ENCODE results near the gene MARVELD2.
"Not testable (repeated sequence)": the region's sequence is repeated elsewhere in the genome, so short reads cannot be mapped to it uniquely, and the experiment has no call there.

MARVELD2 gene

DNA sequence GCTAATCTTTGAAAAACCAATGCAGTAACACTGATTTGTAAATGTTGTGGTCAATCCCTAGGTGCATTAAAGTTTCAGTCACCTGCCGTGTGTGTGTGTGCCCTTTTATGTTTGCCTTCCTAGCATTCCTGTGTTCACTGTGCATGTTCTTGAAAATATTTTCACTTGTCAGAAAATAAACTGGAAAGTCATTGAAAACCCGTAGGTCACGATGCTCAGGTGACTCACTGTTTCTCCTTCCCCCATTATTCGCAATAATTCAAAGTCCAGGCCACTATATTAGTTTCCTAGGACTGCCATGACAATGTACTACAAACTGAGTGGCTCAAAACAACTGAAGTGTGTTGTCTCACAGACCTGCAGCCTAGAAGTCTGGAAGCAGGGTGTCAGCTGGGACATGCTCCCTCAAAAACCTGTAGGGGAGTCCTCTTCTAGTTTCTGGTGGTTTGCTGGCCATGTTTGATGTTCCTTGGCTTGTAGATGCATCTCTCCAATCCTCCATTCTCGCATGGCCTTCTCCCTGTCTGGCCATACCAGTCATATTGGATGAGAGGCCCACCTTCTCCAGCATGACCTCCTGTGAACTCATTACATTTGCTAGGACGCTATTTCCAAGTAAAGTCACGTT is 29.3 kb downstream of the MARVELD2 start:
- DNase-seq (ENCODE audit: extremely low read depth in 1 of 2, low read depth in 1 of 2) = no peak

DNA sequence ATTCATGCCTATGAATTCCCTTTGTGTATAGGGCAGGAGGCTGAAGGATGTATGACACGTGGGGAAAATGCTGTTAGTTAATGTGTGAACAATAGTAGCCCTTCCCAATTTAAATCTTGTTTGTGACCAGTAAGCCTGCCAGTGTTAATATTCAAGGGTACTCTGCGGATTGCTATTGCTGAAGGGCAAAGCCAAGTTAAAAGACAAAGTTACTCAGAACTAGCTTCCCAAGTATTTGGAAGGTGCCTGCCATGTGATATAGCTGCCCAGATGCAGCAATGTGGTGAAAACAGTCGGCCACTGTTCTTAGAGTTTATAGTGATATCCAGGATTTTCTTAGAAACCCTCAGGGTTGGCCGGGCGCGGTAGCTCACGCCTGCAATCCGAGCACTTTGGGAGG is 34.6 kb downstream of the MARVELD2 start:
- DNase-seq (ENCODE audit: extremely low read depth in 1 of 2, low read depth in 1 of 2) = no peak

DNA sequence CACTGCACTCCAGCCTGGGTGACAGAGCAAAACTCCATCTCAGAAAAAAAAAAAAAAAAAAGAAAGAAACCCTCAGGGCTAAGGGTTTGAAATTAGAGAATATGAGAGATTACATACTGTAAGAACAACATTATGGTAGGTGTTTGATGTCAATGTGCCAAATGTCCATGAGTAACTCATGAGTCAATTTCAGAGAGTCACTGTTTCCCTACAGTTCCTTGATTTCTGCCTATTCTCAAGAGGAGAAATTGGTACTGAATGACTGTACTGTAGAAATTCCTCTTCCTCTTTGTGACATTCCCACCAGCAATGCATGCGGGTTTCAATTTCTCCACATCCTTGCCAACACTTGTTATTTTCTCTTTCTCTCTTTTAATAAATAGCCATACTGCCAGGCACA is 35.2 kb downstream of the MARVELD2 start:
- DNase-seq (ENCODE audit: extremely low read depth in 1 of 2, low read depth in 1 of 2) = no peak

DNA sequence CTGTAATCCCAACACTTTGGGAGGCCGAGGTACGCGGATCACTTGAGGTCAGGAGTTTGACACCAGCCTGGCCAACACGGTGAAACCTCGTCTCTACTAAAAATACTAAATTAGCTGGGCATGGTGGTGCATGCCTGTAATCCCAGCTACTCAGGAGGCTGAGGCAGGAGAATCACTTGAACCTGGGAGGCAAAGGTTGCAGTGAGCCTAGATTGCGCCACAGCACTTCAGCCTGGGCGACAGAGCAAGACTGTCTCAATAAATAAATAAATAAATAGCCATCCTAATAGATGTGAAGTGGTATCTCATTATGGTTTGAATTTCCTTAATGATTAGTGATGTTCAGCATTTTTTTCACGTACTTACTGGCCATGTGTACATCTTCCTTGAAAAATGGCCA is 35.6 kb downstream of the MARVELD2 start:
- DNase-seq (ENCODE audit: extremely low read depth in 1 of 2, low read depth in 1 of 2) = not testable (repeated sequence)

DNA sequence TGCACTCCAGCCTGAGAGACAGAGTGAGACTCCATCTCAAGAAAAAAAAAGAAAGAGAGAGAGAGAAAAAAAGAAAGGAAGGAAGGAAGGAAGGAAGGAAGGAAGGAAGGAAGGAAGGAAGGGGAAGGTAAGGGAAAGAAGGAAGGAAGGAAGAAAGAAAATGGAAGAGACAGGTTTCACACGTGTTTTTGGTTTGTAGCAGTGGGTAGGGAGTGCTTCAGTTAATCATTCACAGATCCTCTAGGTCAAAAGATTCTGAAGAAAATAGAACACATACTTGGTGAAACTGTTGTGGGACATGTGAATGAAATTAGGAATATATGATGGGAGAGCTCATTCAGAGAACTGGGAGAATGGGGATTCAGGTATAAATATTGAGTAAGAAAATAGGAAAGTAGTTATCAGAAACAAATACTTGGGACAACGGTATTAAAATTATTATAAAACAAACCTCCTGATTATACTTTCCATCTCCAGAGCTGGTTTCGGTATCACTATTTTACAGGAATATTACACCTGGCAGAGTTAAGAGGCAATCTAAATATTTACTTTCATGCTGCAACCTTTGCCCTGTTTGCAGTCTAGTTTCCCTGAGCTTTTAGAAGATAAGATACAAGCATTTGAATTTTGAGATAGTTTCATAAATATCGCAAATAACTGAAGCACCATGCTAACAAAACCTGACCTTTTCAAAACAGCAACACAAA is 37.2 kb downstream of the MARVELD2 start:
- no peak for DNase-seq (ENCODE audit: extremely low read depth in 1 of 2, low read depth in 1 of 2)

DNA sequence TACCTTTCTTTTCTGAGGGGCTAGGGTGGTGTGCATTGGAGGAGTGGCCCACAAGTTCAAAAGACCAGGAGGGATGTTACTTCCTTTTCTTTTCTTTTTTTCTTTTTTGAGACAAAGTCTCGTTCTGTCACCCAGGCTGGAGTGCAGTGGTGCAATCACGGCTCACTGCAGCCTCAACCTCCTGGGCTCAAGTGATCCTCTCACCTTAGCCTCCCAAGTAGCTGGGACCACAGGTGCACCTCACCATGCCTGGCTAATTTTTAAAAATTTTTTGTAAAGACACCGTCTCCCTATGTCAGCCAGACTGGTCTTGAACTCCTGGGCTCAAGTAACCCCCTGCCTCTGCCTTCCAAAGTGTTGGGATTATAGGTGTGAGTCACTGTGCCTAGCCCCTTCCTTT is 38.6 kb downstream of the MARVELD2 start:
- not testable (repeated sequence) for DNase-seq (ENCODE audit: extremely low read depth in 1 of 2, low read depth in 1 of 2)

DNA sequence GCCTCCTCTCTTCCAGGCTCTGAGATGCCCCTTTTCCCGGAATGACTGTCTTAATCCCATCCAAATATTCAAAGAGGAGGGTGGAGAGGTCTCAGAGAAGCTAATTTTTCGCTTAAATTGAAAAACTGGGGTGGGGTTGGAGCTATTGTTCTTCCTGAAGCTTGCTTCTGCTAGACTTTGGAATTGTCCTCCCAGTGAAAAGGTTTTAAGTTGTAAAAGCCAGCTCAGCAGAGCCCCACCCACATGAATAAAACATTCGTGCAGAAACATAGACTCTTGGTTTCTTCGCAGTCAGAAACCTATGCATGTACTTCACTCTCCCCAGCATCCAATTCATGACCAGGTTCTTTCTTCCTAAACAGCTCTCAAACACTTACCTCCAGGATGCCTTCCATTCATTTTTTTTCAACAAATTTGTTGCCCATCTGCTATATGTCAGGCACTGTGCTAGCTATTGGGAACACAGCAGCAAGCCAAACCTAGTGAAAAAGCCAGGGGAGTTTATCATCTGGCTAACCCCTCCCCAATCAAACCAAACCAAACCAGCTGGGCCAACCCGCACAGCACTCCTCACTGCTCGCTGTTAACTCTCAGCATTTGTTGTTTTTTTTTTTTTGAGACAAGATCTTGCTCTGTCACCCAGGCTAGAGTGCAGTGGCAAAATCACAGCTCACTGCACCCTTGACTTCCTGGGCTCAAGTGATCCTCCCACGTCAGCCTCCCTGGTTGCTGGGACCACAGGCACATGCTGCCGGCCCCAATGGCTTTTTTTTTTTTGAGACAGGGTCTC is 39.7 kb downstream of the MARVELD2 start:
- no peak for DNase-seq (ENCODE audit: extremely low read depth in 1 of 2, low read depth in 1 of 2)

DNA sequence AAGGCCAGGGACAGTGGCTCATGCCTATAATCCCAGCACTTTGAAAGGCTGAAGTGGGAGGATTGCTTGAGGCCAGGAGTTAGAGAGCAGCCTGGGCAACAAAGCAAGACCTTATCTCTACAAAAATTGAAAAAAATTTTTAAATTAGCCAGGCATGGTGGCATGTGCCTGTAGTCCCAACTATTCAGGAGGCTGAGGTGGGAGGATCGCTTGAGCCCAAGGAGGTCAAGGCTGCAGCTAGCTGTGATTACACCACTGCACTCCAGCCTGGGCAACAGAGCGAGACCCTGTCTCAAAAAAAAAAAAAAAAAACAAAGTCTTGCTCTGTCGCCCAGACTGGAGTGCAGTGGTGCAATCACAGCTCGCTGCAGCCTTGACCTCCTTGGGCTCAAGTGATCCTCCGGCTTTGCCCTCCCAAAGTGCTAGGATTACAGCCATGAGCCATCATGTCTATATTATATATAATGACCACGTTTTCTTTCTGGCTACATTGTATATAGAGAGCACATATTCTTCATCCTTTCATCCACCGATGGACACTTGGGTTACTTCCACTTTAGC is 40.6 kb downstream of the MARVELD2 start:
- DNase-seq (ENCODE audit: extremely low read depth in 1 of 2, low read depth in 1 of 2) = not testable (repeated sequence)

DNA sequence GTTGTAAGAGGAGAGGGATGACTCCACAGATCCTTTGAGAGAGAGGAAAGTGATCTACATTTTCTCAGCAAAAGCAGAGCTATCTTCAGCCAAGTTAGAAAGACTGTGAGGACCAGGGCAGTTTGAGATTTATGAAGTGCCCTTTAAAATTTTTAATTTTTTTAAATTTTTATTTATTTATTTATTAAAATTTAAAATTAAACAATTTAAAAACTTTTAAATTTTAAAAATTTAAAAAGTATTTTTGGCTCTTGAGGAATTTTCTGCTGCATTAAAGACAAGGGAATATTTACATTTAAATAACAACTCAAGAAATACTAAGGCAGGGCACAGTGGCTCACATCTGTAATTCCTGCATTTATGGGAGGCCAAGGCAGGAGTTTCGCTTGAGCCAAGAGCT is 47.3 kb downstream of the MARVELD2 start:
- DNase-seq (ENCODE audit: extremely low read depth in 1 of 2, low read depth in 1 of 2) = no peak

DNA sequence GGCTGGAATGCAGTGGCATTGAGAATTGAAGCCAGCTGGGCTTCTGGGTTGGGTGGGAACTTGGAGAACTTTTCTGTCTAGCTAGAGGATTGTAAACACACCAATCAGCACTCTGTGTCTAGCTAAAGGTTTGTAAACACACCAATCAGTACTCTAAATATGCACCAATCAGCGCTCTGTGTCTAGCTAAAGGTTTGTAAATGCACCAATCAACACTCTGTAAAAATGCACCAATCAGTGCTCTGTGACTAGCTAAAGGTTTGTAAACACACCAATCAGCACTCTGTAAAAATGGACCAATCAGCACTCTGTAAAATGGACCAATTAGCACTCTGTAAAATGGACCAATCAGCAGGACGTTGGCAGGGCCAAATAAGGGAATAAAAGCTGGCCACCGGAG is 51.5 kb downstream of the MARVELD2 start:
- not testable (repeated sequence) for DNase-seq (ENCODE audit: extremely low read depth in 1 of 2, low read depth in 1 of 2)

DNA sequence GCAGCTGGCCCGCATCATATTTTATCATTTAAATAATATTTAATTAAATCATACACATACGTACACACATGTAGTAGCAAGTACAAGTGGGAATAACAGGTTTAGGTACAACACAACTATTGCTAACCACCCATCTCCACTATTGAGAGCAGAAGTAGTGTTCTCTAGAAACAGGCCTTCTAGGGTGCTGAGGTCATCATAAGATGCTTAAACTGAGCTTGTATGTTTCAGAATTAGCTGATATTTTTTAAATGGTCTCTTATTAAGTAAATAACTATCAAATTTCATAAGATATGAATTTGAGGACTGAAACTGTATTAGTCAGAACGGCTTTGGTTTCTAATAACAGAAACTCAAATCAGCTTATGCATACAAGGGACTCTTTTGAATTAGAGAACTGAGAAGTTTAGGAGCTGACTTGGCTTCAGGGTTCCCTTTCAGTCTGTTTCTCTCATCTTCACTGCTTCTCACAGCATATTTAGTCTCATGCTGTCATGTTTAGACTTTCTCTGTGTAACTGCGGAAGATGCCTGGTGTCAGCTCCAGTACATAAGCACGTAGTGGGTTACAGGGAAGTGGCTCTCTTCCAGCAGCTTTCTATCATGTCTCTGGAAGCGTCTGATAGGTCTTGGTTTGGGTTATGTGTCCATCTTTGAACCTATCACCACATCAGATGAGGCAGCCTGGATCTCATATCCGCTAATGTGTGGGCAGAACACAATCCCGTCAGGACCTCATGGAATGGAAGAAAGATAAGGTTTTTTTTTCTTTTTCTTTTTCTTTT is 52.7 kb downstream of the MARVELD2 start:
- DNase-seq (ENCODE audit: extremely low read depth in 1 of 2, low read depth in 1 of 2) = no peak

DNA sequence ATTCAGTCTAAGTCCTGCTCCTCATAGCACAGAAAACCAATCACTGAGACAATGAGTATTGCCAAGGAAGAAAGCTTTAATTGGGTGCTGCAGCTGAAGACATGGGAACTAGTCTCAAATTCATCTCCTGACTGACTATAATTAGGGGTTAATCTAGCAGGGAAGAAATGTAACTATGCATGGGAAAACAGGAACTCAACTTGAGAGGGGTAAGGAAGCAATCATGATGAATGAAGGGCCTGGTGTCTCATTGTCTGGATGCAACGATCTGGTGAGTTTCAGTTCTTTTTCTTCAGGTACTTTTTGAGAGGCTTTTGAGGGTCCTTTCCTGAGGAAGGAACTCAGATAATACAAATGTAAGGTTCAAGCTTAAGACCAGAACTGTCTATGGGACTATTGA is 53.7 kb downstream of the MARVELD2 start:
- no peak for DNase-seq (ENCODE audit: extremely low read depth in 1 of 2, low read depth in 1 of 2)

DNA sequence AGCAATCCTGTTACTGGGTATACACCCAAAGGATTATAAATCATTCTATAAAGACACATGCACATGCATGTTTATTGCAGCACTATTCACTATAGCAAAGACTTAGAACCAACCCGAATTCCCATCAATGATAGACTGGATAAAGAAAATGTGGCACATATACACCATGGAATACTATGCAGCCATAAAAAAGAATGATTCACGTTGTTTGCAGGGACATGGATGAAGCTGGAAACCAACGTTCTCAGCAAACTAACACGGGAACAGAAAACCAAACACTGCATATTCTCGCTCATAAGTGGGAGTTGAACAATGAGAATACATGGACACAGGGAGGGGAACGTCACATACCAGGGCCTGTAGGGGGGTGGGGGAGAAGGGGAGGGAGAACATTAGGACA is 56.6 kb downstream of the MARVELD2 start:
- not testable (repeated sequence) for DNase-seq (ENCODE audit: extremely low read depth in 1 of 2, low read depth in 1 of 2)

DNA sequence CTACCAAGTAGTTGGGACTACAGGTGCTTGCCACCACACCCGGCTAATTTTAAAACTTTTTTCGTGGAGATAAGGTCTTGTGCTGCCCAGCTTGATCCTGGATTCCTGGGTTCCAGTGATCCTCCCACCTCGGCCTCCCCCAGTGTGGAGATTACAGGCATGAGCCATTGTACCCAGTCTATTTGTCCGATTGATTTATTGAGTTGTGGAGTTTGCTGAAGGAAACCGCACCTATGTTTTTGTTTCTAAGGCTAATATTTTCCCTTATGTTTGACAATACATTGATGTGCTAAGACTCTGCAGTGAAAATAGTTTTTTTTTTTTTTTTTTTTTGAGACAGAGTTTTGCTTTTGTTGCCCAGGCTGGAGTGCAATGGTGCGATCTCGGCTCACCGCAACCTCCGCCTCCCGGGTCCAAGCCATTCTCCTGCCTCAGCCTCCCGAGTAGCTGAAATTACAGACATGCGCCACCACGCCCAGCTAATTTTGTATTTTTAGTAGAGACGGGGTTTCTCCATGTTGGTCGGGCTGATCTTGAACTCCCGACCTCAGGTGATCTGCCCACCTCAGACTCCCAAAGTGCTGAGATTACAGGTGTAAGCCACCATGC is 57.7 kb downstream of the MARVELD2 start:
- DNase-seq (ENCODE audit: extremely low read depth in 1 of 2, low read depth in 1 of 2) = not testable (repeated sequence)

DNA sequence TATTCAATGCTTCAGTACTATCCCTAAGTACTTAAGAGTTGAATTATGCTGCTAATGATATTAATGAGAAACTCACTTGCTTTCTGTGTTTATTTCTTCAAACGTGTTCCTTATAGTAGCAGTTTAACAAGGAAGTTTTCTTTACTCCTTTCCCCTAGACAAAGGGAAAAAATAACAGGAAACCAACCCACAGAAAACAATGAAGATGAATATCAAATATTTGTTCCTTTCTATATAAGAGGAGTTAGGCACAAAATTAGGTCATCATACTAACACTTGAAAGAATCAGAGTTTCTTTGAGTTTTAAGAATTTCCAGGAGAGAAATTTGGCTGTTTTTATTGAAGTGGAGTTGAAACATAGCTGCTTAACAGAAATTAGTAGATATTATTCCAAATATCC is 62.3 kb downstream of the MARVELD2 start:
- no peak for DNase-seq (ENCODE audit: extremely low read depth in 1 of 2, low read depth in 1 of 2)

DNA sequence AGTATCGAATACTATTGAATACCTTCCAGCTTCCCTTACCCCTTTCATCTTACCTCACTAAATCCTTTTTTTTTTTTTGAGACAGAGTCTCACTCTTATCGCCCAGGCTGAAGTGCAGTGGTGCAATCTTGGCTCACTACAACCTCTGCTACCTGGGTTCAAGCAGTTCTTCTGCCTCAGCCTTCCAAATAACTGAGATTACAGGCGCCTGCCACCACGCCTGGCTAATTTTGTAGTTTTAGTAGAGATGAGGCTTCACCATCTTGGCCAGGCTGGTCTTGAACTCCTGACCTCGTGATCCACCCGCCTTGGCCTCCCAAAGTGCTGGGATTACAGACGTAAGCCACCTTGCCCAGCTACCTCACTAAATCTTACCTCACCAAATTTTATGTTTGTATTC is 63.4 kb downstream of the MARVELD2 start:
- not testable (repeated sequence) for DNase-seq (ENCODE audit: extremely low read depth in 1 of 2, low read depth in 1 of 2)

DNA sequence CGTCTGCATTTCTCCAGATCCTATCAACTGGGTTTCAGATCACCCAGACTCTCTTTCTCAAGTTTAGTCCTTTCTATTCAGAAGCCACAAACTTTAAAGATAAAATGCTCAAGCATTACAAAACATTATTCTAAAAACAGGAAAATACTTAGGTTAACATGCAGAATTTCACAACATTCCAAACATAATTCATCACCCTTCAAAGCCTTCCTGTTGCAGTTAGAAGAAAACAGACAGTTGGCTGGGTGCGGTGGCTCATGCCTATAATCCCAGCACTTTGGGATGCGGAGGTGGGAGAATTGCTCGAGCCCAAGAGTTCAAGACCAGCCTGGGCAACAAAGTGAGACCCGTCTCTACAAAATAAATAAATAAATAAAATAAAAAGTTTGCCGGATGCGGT is 70.0 kb downstream of the MARVELD2 start:
- no peak for DNase-seq (ENCODE audit: extremely low read depth in 1 of 2, low read depth in 1 of 2)

DNA sequence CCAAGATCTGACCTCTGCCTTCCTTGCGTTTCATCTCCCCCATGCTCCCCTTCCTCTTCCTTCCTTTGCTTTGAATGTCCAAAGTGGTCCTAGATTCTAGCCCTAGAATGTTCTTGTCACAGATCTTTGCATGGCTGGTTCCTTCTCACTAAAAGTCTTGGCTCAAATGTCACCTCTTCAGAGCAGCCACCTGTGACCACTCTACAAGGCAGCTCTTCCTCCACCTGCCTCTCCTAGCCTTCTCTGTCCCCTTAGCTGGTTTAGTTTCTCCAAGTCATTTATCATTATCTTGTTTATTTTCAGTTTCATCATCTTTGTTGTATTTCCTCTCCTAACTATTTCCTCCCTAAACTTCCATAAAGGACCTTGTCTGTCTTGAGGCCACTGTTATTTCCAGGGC is 70.6 kb downstream of the MARVELD2 start:
- DNase-seq (ENCODE audit: extremely low read depth in 1 of 2, low read depth in 1 of 2) = no peak

DNA sequence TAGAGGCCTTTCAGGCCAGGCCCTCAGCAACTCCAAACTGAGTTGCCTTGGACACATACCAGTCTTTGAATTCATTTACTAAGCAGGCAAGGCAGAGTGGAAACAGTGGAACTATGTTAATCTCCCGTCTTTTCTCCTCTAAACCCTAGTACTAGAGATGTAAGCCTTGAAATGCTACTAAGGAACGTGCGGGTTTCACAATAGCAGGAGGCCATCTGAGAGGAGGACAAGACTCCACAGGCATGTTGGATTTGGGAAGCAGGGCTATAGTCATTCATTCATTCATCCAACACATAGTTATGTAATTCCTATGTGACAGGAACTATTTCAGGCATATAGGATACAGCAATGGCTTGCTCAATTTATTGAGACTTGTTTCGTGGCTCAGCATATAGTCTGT is 74.3 kb downstream of the MARVELD2 start:
- no peak for DNase-seq (ENCODE audit: extremely low read depth in 1 of 2, low read depth in 1 of 2)

DNA sequence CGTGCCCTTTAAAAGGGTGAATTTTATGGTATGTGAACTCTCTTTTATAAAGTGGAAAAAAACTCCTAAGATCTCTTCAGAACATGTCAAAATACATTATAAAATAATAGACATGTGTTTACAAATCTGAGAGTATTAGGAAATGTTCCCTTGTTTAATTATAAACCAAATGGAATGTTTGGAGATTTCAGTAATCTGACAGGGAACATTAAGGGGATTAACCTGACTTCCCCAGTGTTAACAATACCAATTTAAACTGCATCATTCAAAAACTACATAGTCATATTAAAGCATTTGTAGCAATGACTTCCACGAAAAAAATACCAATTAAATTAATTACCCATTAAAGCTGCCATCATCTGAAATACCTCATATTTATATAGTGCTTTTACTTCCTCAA is 76.1 kb downstream of the MARVELD2 start:
- no peak for DNase-seq (ENCODE audit: extremely low read depth in 1 of 2, low read depth in 1 of 2)

Data from activated CD8-positive, alpha-beta memory T cell treated with anti-CD3 and anti-CD28 coated beads for 1 hour (primary cell).